ENCODE results near the gene SLC27A6. TPM values are rescaled to one million over a fixed set of nuclear protein-coding genes. Genes with fewer than 3 reads are reported as not detected.

Gene SLC27A6
- total RNA-seq, 1 experiment from 2014 or later: not detected

GRCh38 chr5:129080766-129081165 is 115.5 kb downstream of the SLC27A6 start:
- no peak for ATAC-seq
- H3K4me1 ChIP-seq (ENCODE audit: control insufficient read depth, insufficient read depth, low read length): no peaks in the 10 kb centered on the region
- no peak overlapping the region for H3K4me3 ChIP-seq (ENCODE audit: low read depth in 2 of 2, low read length in 2 of 2)
- POLR2A ChIA-PET: no interaction called here
- CTCF ChIA-PET: no interaction called here
- no peaks in the 10 kb centered on the region for H3K9me3 ChIP-seq (ENCODE audit: control insufficient read depth, insufficient read depth, low read depth, low read length)
- no peak overlapping the region for H3K27ac ChIP-seq (ENCODE audit: low read length)
- no peak for DNase-seq (ENCODE audit: low read depth, low spot score)
- H3K27me3 ChIP-seq (ENCODE audit: control insufficient read depth, insufficient read depth, low read length): no peaks in the 10 kb centered on the region
- in situ Hi-C loops (cut with HindIII; ENCODE audit: low pct_unique_long_range_greater_than_20kb, low sequenced_read_pairs): no loop called here
- no peaks in the 10 kb centered on the region for H3K36me3 ChIP-seq (ENCODE audit: control insufficient read depth, insufficient read depth, low read length)
- BruUV-seq (replicated peaks): no TSS peak
- intact Hi-C loops (cut with micrococcal nuclease; ENCODE audit: unreplicated experiment): no loop called here
- TF ChIP-seq TCF7L2 (IDR thresholded peaks at IDR 0.05; ENCODE audit: low read depth, low read length): no peak
- TF ChIP-seq CTCF (IDR thresholded peaks at IDR 0.05): no peak
- TF ChIP-seq REST (IDR thresholded peaks at IDR 0.05; ENCODE audit: insufficient read depth in 1 of 2, low read depth in 2 of 2, low read length in 1 of 2): no peak
- TF ChIP-seq POLR2AphosphoS5 (IDR thresholded peaks at IDR 0.05; ENCODE audit: low read depth, low read length): no peak
- no peak for TF ChIP-seq SIN3A (IDR thresholded peaks at IDR 0.05; ENCODE audit: borderline replicate concordance, insufficient read depth, low read depth, low read length)

- DNase-seq (ENCODE audit: low read depth, low spot score) (no peak), ATAC-seq (no peak)
- no TSS peak for BruUV-seq (replicated peaks)
- H3K4me3 ChIP-seq (ENCODE audit: low read depth in 2 of 2, low read length in 2 of 2): no peak overlapping the region
- ChIA-PET POLR2A (no interaction called here), CTCF (no interaction called here)
- H3K9me3 ChIP-seq (ENCODE audit: control insufficient read depth, insufficient read depth, low read depth, low read length): no peaks in the 10 kb centered on the region
- intact Hi-C loops (cut with micrococcal nuclease; ENCODE audit: unreplicated experiment): no loop called here
- H3K27me3 ChIP-seq (ENCODE audit: control insufficient read depth, insufficient read depth, low read length): no peaks in the 10 kb centered on the region
- no peaks in the 10 kb centered on the region for H3K4me1 ChIP-seq (ENCODE audit: control insufficient read depth, insufficient read depth, low read length)
- no peaks in the 10 kb centered on the region for H3K36me3 ChIP-seq (ENCODE audit: control insufficient read depth, insufficient read depth, low read length)
- TF ChIP-seq CTCF (IDR thresholded peaks at IDR 0.05) (no peak), REST (IDR thresholded peaks at IDR 0.05; ENCODE audit: insufficient read depth in 1 of 2, low read depth in 2 of 2, low read length in 1 of 2) (no peak), TCF7L2 (IDR thresholded peaks at IDR 0.05; ENCODE audit: low read depth, low read length) (no peak), POLR2AphosphoS5 (IDR thresholded peaks at IDR 0.05; ENCODE audit: low read depth, low read length) (no peak), SIN3A (IDR thresholded peaks at IDR 0.05; ENCODE audit: borderline replicate concordance, insufficient read depth, low read depth, low read length) (no peak)
- in situ Hi-C loops (cut with HindIII; ENCODE audit: low pct_unique_long_range_greater_than_20kb, low sequenced_read_pairs): no loop called here
- no peak overlapping the region for H3K27ac ChIP-seq (ENCODE audit: low read length)
Observed at GRCh38 chr5:129082225-129083136, 117.2 kb downstream of the SLC27A6 start.
